ENCODE results near the gene SIGLEC9. TPM values are rescaled to one million over a fixed set of nuclear protein-coding genes. Genes with fewer than 3 reads are reported as not detected.

Gene SIGLEC9
- total RNA-seq, 1 experiment from 2014 or later: not detected

- DNase-seq (no peak), ATAC-seq (no peak)
- Histone ChIP-seq H3F3A (ENCODE audit: low read length, unreplicated experiment) (no peaks in the 10 kb centered on the region), H4K20me1 (ENCODE audit: low read length) (no peaks in the 10 kb centered on the region), H3K4me3 (ENCODE audit: low read length) (no peak overlapping the region), H3K36me3 (ENCODE audit: low read depth, low read length) (no peaks in the 10 kb centered on the region), H3K9me3 (ENCODE audit: low read length) (no peaks in the 10 kb centered on the region), H3K9ac (ENCODE audit: low read length) (no peak overlapping the region), H3K9me2 (replicated peaks; ENCODE audit: low read length) (no peaks in the 10 kb centered on the region), H3K79me2 (ENCODE audit: low read length) (no peaks in the 10 kb centered on the region), H3K4me2 (ENCODE audit: low read length) (no peak overlapping the region), H3K4me1 (ENCODE audit: insufficient read depth, low read length) (no peaks in the 10 kb centered on the region), H3K27ac (ENCODE audit: low read length) (no peak overlapping the region), H2AFZ (ENCODE audit: low read length) (no peak overlapping the region), H3K27me3 (ENCODE audit: low read length) (peaks cover 70% of the 10 kb centered on the region)
- POLR2A ChIA-PET (ENCODE audit: unreplicated experiment): no interaction called here
- no TSS peak for BruUV-seq (replicated peaks)
- intact Hi-C loops (cut with micrococcal nuclease): no loop called here
- CTCF ChIA-PET: no interaction called here
- no peak for TF ChIP-seq EZH2phosphoT487 (IDR thresholded peaks at IDR 0.05; ENCODE audit: borderline replicate concordance, low read length)
- TF ChIP-seq EZH2 (IDR thresholded peaks at IDR 0.05; ENCODE audit: low read length, unreplicated experiment): no peak
- TF ChIP-seq CTCF (conservative IDR thresholded peaks at IDR 0.05; ENCODE audit: low read depth, low read length): no peak
Measured at GRCh38 chr19:51135986-51136762, 11.5 kb downstream of the SIGLEC9 start.

GRCh38 chr19:51136851-51137551 lies 12.3 kb downstream of the SIGLEC9 start:
- Histone ChIP-seq H4K20me1 (ENCODE audit: low read length) (no peaks in the 10 kb centered on the region), H3K4me2 (ENCODE audit: low read length) (no peak overlapping the region), H3K36me3 (ENCODE audit: low read depth, low read length) (no peaks in the 10 kb centered on the region), H3K27ac (ENCODE audit: low read length) (no peak overlapping the region), H3K9ac (ENCODE audit: low read length) (no peak overlapping the region), H3K4me1 (ENCODE audit: insufficient read depth, low read length) (no peaks in the 10 kb centered on the region), H3K4me3 (ENCODE audit: low read length) (no peak overlapping the region), H2AFZ (ENCODE audit: low read length) (no peak overlapping the region), H3K9me2 (replicated peaks; ENCODE audit: low read length) (no peaks in the 10 kb centered on the region), H3K79me2 (ENCODE audit: low read length) (no peaks in the 10 kb centered on the region), H3K9me3 (ENCODE audit: low read length) (no peaks in the 10 kb centered on the region), H3K27me3 (ENCODE audit: low read length) (peaks cover 78% of the 10 kb centered on the region), H3F3A (ENCODE audit: low read length, unreplicated experiment) (no peaks in the 10 kb centered on the region)
- ChIA-PET POLR2A (ENCODE audit: unreplicated experiment) (no interaction called here), CTCF (no interaction called here)
- TF ChIP-seq EZH2 (IDR thresholded peaks at IDR 0.05; ENCODE audit: low read length, unreplicated experiment) (no peak), EZH2phosphoT487 (IDR thresholded peaks at IDR 0.05; ENCODE audit: borderline replicate concordance, low read length) (no peak)
- BruUV-seq (replicated peaks): no TSS peak
- ATAC-seq (no peak), DNase-seq (no peak)
- intact Hi-C loops (cut with micrococcal nuclease): no loop called here

- ChIA-PET POLR2A (ENCODE audit: unreplicated experiment) (no interaction called here), CTCF (no interaction called here)
- H3K9me2 ChIP-seq (replicated peaks; ENCODE audit: low read length): no peaks in the 10 kb centered on the region
- H2AFZ ChIP-seq (ENCODE audit: low read length): no peak overlapping the region
- intact Hi-C loops (cut with micrococcal nuclease): no loop called here
- DNase-seq: no peak
- H3F3A ChIP-seq (ENCODE audit: low read length, unreplicated experiment): no peaks in the 10 kb centered on the region
- H3K27me3 ChIP-seq (ENCODE audit: low read length): peaks cover 85% of the 10 kb centered on the region
- TF ChIP-seq CTCF (conservative IDR thresholded peaks at IDR 0.05; ENCODE audit: low read depth, low read length) (no peak), EZH2 (IDR thresholded peaks at IDR 0.05; ENCODE audit: low read length, unreplicated experiment) (no peak)
- H3K9me3 ChIP-seq (ENCODE audit: low read length): no peaks in the 10 kb centered on the region
- H3K27ac ChIP-seq (ENCODE audit: low read length): no peak overlapping the region
- no peak for ATAC-seq
- H4K20me1 ChIP-seq (ENCODE audit: low read length): no peaks in the 10 kb centered on the region
- no peak overlapping the region for H3K4me2 ChIP-seq (ENCODE audit: low read length)
- H3K36me3 ChIP-seq (ENCODE audit: low read depth, low read length): no peaks in the 10 kb centered on the region
- BruUV-seq (replicated peaks): no TSS peak
- no peaks in the 10 kb centered on the region for H3K4me1 ChIP-seq (ENCODE audit: insufficient read depth, low read length)
- H3K79me2 ChIP-seq (ENCODE audit: low read length): no peaks in the 10 kb centered on the region
- H3K4me3 ChIP-seq (ENCODE audit: low read length): no peak overlapping the region
- no peak overlapping the region for H3K9ac ChIP-seq (ENCODE audit: low read length)
Measured at GRCh38 chr19:51137792-51138425, 13.2 kb downstream of the SIGLEC9 start.

Data from PC-3 (cell line).